Keratinocyte (primary cell): Measurements from ENCODE around the gene GPC3.

Experiments
- CTCF ChIP-seq, 3 experiments: IDR thresholded peaks in 1 of 3; conservative IDR thresholded peaks in 1 of 3; optimal IDR thresholded peaks in 1 of 3; 2 replicates in 2 of 3; 3 replicates in 1 of 3; pipeline versions ENCODE3 to v1.5.1; 2011; ENCODE audit warnings: low read length in 3 of 3, mild to moderate bottlenecking in 3 of 3, moderate library complexity in 2 of 3, control low read depth in 1 of 3, inconsistent platforms in 1 of 3; ENCODE audit not compliant: insufficient read depth in 2 of 3; ENCODE audit errors: extremely low read depth in 1 of 3
- EZH2 ChIP-seq: IDR thresholded peaks from one replicate; pipeline ENCODE4 v1.6.1; 2012; ENCODE audit warnings: inconsistent platforms, mild to moderate bottlenecking, low read length, moderate library complexity

- no peak for TF ChIP-seq CTCF (optimal IDR thresholded peaks at IDR 0.05 in 1 of 3, IDR thresholded peaks at IDR 0.05 in 1 of 3, conservative IDR thresholded peaks at IDR 0.05 in 1 of 3; ENCODE audit: extremely low read depth in 1 of 3, insufficient read depth in 2 of 3, low read length in 3 of 3)
- no peak for TF ChIP-seq EZH2
Measured at GRCh38 chrX:133706890-133707289, 278.5 kb downstream of the GPC3 start.
